ENCODE data around the gene MED1. TPM values are rescaled to one million over a fixed set of nuclear protein-coding genes. Genes with fewer than 3 reads are reported as not detected.
"Not testable (repeated sequence)": the region's sequence is repeated elsewhere in the genome, so short reads cannot be mapped to it uniquely, and the experiment has no call there.

MED1 gene
- total RNA-seq, 1 donor from 2014 or later, result 12.3 TPM

DNA sequence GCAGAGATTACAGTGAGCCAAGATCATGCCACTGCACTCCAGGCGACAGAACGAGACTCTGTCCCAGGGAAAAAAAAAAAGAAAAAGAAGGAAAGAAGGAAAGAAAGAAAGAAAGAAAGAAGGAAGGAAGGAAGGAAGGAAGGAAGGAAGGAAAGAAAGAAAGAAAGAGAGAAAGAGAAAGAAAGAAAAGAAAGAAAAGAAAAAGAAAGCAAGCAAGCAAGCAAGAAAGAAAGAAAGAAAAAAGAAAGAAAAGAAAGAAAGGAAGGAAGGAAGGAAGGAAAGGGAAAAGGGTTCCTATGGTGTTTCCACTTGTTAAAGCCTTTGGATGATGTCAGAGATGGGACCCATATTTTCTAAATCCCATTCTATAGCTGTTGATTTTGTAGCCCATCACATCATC lies 11.2 kb downstream of the MED1 start:
- not testable (repeated sequence) for DNase-seq (ENCODE audit: low spot score)

DNA sequence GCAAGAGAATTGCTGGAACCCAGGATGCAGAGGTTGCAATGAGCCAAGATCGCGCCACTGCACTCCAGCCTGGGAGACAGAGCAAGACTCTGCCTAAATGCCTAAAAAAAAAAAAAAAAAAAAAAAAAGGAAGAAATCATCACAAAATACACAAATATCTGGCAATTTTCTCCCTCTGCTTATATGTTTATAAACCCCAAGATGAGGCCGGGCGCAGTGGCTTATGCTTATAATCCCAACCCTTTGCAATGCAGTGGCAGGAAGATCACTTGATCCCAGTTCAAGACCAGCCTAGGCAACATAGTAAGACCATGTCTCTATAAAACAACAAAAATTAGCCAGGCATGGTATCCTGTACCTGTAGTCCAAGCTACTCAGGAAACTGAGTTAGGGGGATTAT lies 21.5 kb downstream of the MED1 start:
- no peak for DNase-seq (ENCODE audit: low spot score)

DNA sequence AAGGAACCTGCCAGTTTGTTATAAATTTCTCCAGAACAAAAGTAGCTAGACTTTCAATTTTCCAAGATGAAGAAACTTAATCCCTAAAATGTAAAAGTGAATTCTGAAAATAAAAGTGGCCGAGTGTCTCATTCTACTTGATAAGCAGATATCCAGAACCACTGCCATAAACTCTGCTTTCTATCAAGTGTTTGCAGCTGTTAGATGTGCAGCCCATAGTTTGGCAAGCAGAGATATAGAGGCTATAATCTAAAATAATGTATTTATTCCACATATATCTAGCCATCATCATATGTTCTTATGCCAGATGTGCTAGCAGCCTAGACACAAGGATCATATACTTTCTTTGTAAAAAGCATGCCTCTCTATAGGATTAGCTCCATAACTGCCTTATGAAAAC lies 34.9 kb downstream of the MED1 start:
- no peak for DNase-seq (ENCODE audit: low spot score)

DNA sequence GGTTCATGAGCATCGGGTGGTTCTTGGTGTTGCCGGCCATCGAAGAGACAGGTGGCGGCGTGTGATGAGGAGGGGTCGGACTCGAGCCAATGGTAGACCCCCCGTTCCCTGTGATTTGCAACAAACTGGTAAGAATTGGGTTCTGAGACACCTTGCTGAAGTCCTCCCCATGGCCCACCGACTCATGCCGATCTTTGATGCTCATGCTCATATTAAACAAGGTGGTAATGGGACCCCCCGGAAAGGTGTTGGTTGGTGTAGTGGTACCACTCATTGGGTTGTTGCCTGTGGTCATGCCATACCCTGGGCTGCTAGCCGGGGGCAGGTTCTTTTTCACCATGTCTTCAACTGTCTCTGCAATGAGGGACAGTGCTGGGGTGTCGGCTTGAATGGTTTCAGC lies 40.8 kb downstream of the MED1 start:
- DNase-seq (ENCODE audit: low spot score), result no peak

DNA sequence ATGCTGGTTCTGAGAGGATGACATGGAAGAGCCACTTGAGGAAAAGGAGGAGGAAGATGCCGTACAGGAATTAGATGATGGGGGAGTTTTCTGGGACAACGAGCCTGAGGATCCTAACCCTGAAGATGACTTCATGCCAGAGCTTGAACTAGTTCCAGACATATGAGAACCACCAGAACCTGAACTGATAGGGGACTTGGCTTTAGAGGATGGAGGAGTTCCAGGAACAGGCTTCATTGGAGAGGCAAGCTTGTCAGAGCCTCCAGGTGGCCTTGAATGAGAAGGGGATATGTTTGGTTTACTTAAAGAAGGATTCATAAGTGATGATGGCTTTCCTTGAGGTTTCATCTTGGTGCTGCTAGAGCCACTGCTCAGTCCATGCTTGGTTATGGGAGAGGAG lies 42.7 kb downstream of the MED1 start:
- no peak for DNase-seq (ENCODE audit: low spot score)

DNA sequence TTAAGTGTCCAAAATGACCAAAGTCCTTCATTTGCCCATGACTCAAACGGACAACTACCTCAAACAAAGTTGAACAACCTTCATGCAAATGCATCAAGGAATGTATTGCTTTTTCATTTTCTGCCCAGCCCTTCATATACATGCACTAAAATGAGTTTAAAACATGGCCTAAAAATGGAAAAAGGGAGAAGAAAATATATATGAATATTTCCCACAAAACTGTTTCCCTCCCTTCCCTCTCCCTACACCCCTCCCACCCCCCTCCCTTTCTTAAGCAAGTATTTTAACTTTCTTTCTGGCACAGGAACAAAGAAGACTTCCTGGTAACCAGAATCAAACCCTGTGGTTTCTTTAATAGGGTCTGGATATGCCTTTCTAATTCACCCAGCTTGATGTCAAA lies 44.1 kb downstream of the MED1 start:
- no peak for DNase-seq (ENCODE audit: low spot score)

DNA sequence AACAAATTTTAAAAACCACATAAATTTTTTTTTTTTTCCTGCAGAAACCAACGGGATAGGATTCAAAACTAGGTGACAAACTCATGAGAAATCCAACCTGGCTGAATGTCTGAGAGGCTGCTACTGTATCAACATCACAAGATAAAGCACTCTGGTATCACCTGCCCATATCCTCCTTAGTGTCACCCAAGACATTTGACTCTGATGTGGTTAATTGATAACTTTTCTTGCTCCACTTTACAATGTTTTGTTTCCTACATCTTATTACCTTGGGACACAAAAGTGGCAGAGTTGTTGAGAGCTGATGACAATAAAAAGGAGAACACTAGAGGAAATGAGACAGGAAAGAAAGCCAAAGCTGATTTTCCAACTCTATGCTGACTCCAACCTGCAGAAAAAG lies 45.6 kb downstream of the MED1 start:
- no peak for DNase-seq (ENCODE audit: low spot score)

DNA sequence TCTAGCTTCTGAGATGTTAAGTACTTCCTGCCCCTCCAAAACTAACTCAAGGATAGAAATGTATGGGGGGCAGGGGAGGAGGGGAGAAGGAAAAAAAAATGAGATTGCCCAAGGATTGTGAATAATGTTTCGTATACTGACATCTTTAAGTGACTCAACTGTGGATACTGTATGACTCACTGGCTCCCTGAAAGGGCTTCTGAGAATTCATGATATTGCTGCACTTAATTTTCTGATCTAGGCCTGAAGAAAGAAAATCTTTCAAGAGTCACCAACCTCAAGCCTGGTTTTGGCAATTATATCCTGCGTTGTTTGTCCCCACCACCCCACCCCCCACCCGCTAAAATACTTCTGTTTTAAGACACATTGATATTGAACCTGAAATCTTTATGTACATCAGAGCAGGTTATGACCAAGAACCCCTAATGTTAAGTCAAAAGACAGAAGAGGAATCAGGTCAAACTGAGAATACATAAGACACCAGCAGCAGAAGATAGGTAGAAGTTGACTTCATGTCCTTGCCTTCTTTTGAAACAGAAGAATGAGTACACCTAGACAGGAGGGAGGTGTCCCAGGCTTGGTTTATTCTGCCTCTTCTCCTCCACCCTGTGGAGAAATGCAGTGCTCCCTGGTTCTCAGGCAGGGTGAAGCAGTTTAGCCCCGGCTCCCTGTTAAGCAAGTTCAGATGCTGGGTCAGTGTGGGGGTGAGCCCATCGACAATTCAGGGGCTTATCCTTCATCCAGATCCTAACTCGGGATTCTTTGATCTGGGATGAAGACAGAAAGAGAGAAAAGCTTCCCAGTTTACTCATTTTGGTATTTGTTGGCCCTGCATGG lies 46.3 kb downstream of the MED1 start:
- no peak for DNase-seq (ENCODE audit: low spot score)

DNA sequence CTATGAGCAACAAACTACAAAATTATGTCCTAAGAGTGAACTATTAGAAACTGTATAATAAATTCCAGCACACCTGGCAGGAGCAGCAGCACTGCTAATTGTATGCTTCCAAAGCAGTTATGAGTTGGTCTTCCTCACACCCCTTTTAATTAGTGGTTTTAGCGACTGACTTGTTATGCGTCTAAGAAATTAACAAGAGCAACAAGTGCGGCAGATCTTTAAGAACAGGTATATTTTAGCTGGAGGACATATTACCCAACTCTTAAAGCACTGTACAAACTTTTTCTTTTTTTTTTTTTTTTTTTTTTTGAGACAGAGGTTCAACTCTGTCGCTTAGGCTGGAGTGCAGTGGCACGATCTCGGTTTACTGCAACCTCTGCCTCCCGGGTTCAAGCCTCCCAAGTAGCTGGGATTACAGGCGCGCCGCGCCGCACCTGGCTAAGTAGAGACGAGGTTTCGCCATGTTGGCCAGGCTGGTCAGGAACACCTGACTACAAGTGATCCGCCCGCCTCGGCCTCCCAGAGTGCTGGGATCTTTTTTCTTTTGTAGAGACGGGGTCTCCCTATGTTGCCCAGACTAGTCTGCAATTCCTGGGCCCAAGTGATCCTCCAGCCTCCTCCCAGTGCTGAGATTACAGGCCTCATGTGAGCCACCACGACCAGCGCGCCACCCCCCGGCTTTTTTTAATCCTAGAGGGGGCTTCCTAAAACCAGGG lies 48.0 kb downstream of the MED1 start:
- DNase-seq (ENCODE audit: low spot score), result no peak

DNA sequence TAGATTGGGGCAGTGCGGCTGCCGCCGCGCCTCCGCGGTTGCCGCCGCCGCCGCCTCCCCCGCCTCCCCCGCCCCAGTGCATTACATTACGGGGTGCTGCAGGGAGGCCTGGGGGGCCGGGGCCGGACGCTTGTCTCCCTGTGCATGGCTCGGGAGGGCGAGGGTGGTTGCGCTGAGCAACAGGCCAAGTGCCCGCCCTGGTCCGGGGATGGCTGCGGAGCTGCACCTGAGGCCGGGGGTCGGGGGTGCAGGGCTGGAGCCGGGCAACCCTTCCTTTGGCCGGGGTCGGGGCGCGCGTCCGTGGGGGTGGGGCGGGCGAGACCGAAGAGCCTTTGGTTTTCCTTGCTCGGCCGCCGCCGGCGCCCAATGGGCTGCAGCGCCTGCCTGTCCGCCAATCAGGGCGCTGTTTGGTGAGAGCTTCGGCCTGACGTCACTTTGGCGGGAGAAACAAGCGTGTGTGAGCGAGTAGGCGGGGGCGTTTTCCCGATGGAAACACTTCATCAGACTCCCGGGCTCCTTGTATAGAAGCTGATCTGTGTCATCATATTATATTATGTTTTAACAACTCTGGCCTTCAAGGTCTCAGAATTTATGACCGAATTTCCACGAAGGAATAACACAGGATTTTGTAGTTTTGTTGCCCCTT lies 48.7 kb downstream of the MED1 start:
- DNase-seq (ENCODE audit: low spot score), result peak; percentile 96

DNA sequence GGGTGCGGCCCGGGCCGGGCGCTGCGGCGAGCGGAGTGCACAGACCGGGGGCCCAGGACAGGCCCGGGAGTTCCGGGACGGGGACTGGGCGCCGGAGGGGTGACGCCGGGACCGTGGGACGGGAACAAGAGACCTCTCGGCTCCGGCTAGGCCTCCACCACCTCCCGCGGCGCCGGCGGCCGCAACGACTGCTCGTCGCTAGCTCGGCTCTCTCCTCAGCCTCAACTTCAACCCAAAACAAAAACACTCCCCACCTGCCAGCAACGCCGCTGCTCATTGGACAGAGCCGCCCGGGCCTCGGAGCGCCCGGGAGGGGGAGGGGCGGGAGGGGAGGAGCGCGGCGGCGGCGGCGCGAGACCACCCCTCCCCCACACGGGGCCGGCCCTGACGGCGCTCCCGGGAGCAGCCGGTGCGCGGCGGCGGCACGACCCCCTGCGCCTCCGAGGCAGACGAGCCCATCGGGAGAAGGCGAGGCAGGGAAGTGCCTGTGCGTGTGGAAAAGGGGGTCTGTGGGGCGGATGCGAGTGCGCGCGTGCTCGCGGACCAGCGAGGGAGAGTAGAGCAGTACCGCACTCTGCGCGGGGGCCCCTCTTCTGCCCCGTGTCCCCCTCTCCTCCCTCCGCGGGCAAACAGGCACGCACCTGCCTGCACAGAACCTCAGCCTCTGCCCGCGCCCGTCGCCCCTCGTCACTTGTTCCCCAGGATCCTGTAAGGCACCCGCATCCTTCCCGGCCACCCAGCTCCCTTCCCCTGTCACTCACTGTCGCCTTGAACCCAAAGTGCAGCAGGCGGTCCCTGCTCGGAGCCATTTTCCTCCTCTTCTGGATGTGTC lies 49.4 kb downstream of the MED1 start, which contains the start of gene FBXL20:
Gene FBXL20 (minus strand): TSS at position 215 of the 832 bp plus-strand sequence. CDS start 224 bp downstream, outside the sequence.
- peak; percentile 95 for DNase-seq (ENCODE audit: low spot score)

DNA sequence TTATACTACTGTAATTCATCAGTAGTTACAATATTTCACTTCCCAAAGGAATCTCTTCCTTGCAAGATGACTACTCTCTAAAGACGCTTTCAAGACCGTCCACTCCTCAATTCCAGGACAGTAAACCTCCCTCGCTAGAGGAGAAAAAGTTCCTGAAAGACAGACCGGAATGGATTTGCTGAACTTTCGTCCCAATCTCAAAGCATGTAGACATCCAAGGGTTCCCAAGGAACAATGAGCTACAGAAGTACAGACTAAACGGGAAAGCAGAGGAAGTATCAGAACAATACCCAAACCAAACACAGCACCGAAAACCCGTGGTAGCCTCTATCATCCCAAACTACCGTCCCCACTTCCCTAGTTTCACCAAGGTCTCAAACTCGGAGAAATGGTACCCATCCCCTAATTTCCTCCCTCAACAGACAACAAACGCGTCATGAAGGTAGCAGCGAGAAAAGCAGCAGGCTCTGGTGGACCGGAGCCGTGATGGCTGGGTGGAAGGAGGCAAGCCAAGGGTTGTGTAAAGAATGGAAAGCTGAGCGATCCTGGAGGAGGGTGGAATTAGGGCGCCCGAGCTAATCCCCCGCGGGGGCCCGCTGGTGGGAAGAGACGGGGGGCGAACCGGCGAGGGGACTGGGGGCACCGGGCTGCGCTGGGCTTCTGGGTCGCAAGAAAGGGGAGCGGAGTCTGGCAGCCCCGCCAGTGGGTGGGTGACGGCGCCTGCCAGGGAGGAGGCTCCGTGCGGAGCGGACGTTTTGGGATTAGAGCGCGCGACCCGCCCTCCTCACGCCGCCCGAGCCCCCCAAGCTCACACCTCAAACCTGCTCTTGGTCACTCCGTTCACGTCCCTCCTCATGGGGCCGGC lies 50.3 kb downstream of the MED1 start:
- DNase-seq (ENCODE audit: low spot score), result peak; percentile 11

DNA sequence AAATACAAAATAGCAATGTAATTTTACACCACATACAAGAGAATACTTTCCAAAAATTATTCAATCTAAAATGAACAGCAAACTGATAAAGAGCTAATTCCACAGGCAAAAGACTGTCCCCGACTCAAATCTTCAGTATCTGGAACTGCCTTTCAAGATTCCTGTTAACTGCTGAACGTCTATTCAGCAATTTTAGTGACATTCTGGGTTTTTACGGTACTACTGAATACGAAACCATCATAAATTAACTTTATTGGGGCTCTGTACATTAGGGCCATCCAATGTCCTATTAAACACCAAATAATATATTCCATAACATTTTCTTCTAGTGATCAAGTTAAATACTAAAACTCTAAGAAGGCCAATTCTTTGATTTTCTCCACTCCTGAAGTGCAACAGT lies 51.3 kb downstream of the MED1 start:
- DNase-seq (ENCODE audit: low spot score), result no peak

DNA sequence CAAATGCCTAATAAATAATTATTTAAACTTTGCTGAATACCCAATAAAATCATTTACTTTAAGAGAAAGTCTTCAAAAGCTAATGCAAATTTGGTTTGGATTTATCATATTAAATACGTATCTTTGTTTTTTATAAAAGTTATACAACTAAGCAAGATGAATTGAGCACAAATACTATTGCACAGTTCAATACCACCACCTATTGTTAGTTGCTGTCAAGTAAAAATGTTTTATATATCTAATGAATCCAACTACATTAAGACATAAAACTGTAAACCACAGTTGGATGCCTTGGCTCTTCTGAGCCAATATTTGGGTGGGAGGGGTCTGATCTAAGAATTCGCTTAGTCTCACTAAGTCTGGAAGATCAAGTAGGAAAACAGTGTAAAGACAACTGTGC lies 57.3 kb downstream of the MED1 start:
- DNase-seq (ENCODE audit: low spot score), result no peak

DNA sequence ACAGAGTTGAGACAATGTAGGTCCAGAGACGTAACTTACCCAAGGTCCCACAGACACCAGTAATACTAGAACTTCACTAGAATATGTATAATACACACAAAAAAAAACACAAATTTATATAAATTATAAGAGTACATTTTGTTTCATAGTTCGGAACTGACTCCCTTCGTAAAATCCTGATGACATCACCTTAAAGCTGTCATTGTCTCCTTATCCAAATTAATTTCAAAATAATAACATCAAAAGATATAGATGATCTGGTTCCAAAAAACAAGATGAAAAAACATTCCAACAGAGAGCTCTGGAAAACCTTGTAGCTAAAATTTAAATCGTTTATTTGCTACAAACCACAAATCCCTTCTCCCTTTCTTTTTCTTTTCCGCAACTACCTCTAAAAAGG lies 59.6 kb downstream of the MED1 start:
- DNase-seq (ENCODE audit: low spot score), result no peak

DNA sequence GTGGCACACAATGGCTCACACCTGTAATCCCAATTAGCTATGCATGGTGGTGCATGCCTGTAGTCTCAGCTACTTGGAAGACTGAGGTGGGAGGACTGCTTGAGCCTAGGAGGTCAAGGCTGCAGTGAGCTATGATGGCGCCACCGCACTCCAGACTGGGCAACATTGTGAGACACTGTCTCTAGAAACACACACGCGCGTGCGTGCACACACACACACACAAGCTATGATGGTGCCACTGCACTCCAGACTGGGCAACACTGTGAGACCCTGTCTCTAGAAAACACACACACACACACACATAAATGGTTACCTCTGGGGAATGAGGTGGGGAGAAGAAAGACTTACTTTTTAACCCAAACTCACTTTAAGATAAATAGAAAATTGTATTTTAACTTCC lies 66.0 kb downstream of the MED1 start:
- no peak for DNase-seq (ENCODE audit: low spot score)

DNA sequence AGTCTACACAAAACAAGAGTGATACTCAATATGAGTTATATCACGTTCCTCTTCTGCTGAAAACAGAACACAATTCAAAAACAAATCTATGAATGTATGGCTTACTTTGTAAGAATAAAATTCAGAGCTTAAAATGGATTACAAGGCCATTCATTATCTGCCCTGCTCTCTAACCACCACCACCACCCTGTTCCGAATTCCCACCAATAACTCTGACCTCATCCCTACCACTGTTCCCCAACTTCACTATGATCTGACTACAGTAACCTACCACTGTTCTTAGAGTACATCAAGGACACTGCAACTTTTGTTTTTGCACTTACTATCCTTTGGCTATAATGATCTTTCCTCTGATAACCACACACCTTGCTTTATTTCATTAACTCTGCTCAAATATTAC lies 70.9 kb downstream of the MED1 start:
- no peak for DNase-seq (ENCODE audit: low spot score)

DNA sequence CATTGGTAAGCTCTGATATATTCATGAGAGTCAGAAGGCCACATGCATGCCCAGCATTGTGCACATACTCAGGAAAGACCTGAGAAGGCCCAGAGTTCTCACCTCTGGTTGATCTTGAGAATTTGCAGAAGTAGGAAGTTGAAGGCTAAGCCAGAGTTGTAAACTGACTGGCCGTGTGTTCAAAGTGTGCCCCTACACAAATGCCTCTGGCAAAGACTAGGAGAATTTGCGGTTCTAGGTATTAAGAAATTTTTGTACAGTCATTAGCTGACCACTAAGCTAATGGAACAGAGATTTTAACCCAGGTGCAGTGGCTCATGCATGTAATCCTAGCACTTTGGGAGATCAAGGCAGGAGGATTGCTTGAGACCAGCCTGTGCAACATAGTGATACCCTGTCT lies 74.6 kb downstream of the MED1 start:
- no peak for DNase-seq (ENCODE audit: low spot score)

DNA sequence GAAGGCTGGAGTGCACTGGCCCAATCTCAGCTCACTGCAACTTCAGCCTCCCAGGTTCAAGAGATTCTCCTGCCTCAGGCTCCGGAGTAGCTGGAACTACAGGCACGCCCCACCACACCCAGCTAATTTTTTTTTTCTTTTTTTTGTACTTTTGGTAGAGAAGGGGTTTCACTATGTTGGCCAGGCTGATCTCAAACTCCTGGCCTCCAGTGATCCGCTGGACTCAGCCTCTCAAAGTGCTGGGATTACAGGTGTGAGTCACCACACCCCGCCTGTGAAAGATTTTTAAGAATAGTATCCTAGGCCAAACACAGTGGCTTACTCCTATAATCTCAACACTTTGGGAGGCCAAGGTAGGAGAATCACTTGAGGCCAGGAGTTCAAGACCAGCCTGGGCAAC lies 83.3 kb downstream of the MED1 start:
- DNase-seq (ENCODE audit: low spot score), result not testable (repeated sequence)

DNA sequence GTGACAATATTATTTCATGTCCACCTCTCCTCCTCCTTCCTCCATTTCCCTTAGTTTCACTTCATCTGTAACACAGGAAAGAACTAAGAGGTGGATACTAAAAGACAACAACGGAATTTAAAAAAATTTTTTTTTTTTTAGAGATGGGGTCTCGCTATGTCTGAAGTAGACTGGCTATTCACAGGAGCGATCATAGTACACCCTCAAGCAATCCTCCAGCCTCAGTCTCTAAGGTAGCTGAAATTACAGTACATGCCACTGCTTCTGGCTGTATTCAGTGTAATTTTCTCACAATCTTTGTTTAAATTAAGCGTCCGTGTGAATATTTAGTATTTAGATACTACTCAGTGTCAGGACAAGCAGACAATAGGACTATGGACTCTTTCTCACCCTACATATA lies 85.2 kb downstream of the MED1 start:
- no peak for DNase-seq (ENCODE audit: low spot score)

DNA sequence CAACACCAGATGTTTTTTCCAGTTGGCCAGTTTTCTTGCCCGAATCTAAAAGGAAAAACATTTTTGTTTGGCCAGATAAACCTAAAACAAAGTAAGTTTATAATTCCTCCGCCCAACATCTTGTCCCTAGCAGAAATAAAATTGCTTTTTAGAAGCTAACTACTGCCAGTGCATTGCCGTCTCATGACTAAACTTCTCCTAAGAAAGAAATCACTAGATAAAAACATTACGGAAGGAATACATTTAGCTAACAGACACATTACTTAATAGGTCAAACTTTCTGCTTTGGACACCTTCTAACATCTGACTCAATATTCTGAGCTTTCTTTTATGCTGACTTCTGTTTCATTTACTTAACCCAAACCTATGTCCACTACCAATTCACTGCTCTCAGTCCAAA lies 85.8 kb downstream of the MED1 start:
- DNase-seq (ENCODE audit: low spot score), result peak; percentile 61
